ENCODE data around the gene NPR2.

DNA sequence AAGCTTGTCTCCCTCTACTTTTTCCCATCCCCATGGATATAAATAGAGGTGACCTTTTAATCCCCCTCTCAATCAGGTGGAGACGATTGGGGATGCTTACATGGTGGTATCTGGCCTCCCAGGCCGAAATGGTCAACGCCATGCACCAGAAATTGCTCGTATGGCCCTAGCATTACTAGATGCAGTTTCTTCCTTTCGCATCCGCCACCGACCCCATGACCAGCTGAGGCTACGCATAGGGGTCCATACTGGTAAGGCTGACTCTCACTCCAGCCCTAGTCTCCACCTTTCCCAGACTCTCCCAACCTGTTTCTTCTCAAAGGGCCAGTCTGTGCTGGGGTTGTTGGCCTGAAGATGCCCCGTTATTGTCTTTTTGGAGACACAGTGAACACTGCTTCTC, 17.0 kb downstream of the NPR2 start:
- TF ChIP-seq, protein P1, sequence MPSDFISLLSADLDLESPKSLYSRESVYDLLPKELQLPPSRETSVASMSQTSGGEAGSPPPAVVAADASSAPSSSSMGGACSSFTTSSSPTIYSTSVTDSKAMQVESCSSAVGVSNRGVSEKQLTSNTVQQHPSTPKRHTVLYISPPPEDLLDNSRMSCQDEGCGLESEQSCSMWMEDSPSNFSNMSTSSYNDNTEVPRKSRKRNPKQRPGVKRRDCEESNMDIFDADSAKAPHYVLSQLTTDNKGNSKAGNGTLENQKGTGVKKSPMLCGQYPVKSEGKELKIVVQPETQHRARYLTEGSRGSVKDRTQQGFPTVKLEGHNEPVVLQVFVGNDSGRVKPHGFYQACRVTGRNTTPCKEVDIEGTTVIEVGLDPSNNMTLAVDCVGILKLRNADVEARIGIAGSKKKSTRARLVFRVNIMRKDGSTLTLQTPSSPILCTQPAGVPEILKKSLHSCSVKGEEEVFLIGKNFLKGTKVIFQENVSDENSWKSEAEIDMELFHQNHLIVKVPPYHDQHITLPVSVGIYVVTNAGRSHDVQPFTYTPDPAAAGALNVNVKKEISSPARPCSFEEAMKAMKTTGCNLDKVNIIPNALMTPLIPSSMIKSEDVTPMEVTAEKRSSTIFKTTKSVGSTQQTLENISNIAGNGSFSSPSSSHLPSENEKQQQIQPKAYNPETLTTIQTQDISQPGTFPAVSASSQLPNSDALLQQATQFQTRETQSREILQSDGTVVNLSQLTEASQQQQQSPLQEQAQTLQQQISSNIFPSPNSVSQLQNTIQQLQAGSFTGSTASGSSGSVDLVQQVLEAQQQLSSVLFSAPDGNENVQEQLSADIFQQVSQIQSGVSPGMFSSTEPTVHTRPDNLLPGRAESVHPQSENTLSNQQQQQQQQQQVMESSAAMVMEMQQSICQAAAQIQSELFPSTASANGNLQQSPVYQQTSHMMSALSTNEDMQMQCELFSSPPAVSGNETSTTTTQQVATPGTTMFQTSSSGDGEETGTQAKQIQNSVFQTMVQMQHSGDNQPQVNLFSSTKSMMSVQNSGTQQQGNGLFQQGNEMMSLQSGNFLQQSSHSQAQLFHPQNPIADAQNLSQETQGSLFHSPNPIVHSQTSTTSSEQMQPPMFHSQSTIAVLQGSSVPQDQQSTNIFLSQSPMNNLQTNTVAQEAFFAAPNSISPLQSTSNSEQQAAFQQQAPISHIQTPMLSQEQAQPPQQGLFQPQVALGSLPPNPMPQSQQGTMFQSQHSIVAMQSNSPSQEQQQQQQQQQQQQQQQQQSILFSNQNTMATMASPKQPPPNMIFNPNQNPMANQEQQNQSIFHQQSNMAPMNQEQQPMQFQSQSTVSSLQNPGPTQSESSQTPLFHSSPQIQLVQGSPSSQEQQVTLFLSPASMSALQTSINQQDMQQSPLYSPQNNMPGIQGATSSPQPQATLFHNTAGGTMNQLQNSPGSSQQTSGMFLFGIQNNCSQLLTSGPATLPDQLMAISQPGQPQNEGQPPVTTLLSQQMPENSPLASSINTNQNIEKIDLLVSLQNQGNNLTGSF (CRISPR knock-in tag; IDR thresholded peaks at IDR 0.05): no peak
- TF ChIP-seq NCOA2 (CRISPR knock-in tag; IDR thresholded peaks at IDR 0.05) (no peak), LCORL (IDR thresholded peaks at IDR 0.05) (no peak), LCORL (CRISPR knock-in tag; IDR thresholded peaks at IDR 0.05) (no peak), ZSCAN20 (CRISPR knock-in tag; IDR thresholded peaks at IDR 0.05; ENCODE audit: borderline replicate concordance) (no peak), TARDBP (CRISPR knock-in tag; IDR thresholded peaks at IDR 0.05) (no peak), EP300 (IDR thresholded peaks at IDR 0.05; ENCODE audit: low read depth in 2 of 2, low read length in 2 of 2) (no peak), EP300 (CRISPR knock-in tag; IDR thresholded peaks at IDR 0.05; ENCODE audit: borderline replicate concordance) (no peak), HOXA7 (CRISPR knock-in tag; IDR thresholded peaks at IDR 0.05) (no peak), POLR2AphosphoS5 (IDR thresholded peaks at IDR 0.05; ENCODE audit: low read depth, low read length) (no peak), MATR3 (CRISPR knock-in tag; IDR thresholded peaks at IDR 0.05) (no peak), NFIC (IDR thresholded peaks at IDR 0.05; ENCODE audit: low read length) (no peak), CBFB (CRISPR knock-in tag; IDR thresholded peaks at IDR 0.05) (no peak), HNRNPUL1 (IDR thresholded peaks at IDR 0.05; ENCODE audit: low read depth, low read length) (no peak), ZFP36L2 (CRISPR knock-in tag; IDR thresholded peaks at IDR 0.05) (no peak)
- TF ChIP-seq, protein P2, sequence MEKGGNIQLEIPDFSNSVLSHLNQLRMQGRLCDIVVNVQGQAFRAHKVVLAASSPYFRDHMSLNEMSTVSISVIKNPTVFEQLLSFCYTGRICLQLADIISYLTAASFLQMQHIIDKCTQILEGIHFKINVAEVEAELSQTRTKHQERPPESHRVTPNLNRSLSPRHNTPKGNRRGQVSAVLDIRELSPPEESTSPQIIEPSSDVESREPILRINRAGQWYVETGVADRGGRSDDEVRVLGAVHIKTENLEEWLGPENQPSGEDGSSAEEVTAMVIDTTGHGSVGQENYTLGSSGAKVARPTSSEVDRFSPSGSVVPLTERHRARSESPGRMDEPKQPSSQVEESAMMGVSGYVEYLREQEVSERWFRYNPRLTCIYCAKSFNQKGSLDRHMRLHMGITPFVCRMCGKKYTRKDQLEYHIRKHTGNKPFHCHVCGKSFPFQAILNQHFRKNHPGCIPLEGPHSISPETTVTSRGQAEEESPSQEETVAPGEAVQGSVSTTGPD (CRISPR knock-in tag; IDR thresholded peaks at IDR 0.05): no peak
